Spleen (tissue), 7 donors: ENCODE results near the gene CA12.

Source experiments
- CTCF ChIP-seq, 11 experiments: fragments of 200-600 bp in 7 of 11; fragments of 450-650 bp in 4 of 11; sonication (generic) in 4 of 11; IDR thresholded peaks in 8 of 11; conservative IDR thresholded peaks in 3 of 11; 1 replicate in 7 of 11; 2 replicates in 4 of 11; pipeline versions ENCODE4 v1.4.0 to v1.8.0; 2016 to 2021; ENCODE audit warnings: antibody characterized with exemption in 11 of 11, inconsistent platforms in 4 of 11, mild to moderate bottlenecking in 1 of 11
- POLR2A ChIP-seq, 3 donors: fragments of 450-650 bp; IDR thresholded peaks; one replicate each; pipeline ENCODE4 v1.5.1; 2017; ENCODE audit warnings: antibody characterized with exemption in 3 of 3, mild to moderate bottlenecking in 1 of 3
- POLR2AphosphoS5 ChIP-seq, 3 donors: sonication (generic); formaldehyde crosslinking; IDR thresholded peaks; one replicate each; pipeline ENCODE4 v1.5.1; 2017; ENCODE audit warnings: antibody characterized with exemption in 3 of 3
- donor health status: DM: no; HTN: no; CAD: no; lungs with moderate emphysema.
- donor health status: DM: no; HTN: no; CAD: no.
- donor health status: DM: no; HTN: no; CAD: no.

GRCh38 chr15:63335543-63336240 lies 46.0 kb downstream of the CA12 start:
- TF ChIP-seq CTCF (IDR thresholded peaks at IDR 0.05 in 8 of 11, conservative IDR thresholded peaks at IDR 0.05 in 3 of 11) (no peak), POLR2A (IDR thresholded peaks at IDR 0.05) (no peak), POLR2AphosphoS5 (IDR thresholded peaks at IDR 0.05) (no peak)
